ENCODE results near the gene OXLD1. TPM values are rescaled to one million over a fixed set of nuclear protein-coding genes. Genes with fewer than 3 reads are reported as not detected.

OXLD1 gene
- total RNA-seq, 6 donors from 2014 or later = 32.2 to 46.7 (median 38.5) TPM

DNA sequence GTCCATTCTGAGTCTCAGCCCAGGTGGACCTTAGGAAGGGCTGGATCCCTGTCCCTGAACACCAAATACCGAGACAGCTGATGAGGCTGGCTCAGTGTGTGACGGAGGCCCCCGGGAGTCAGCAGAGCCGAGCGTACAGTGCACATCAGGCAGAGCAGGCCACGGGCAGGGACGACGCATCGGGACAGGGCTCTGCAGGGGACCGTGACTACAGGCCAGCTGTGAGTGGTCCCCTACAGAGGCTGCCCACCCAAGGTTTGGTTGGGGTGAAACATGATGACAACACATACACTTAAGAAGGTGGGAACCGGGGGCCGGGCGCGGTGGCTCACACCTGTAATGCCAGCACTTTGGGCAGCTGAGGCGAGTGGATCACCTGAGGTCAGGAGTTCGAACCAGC is 6.5 kb upstream of the OXLD1 start:
- WGBS, 2 donors = 95 to 98% methylated on average over 6 to 12 of the region's 16 CpGs
- Histone ChIP-seq H3K4me3 (no peak overlapping the region), H3K27me3 (no peaks in the 10 kb centered on the region), H3K36me3 (peaks cover 14 to 58% (median 50%) of the 10 kb centered on the region in 4 donors), H3K4me1 (peaks cover under 1 to 9% (median 3%) of the 10 kb centered on the region in 4 donors), H3K9me3 (no peaks in the 10 kb centered on the region), H3K27ac (no peak overlapping the region)
- peak in 1 of 2 donors; percentile 7 for ATAC-seq (ENCODE audit: low FRiP score in 2 of 2)
- DNase-seq = peak in 1 of 2 donors; percentile 73
- TF ChIP-seq POLR2AphosphoS5 (IDR thresholded peaks at IDR 0.05) (no peak), POLR2A (IDR thresholded peaks at IDR 0.05) (no peak), EP300 (IDR thresholded peaks at IDR 0.05) (no peak)
- TF ChIP-seq, protein P1, sequence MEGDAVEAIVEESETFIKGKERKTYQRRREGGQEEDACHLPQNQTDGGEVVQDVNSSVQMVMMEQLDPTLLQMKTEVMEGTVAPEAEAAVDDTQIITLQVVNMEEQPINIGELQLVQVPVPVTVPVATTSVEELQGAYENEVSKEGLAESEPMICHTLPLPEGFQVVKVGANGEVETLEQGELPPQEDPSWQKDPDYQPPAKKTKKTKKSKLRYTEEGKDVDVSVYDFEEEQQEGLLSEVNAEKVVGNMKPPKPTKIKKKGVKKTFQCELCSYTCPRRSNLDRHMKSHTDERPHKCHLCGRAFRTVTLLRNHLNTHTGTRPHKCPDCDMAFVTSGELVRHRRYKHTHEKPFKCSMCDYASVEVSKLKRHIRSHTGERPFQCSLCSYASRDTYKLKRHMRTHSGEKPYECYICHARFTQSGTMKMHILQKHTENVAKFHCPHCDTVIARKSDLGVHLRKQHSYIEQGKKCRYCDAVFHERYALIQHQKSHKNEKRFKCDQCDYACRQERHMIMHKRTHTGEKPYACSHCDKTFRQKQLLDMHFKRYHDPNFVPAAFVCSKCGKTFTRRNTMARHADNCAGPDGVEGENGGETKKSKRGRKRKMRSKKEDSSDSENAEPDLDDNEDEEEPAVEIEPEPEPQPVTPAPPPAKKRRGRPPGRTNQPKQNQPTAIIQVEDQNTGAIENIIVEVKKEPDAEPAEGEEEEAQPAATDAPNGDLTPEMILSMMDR (IDR thresholded peaks at IDR 0.05) = no peak

DNA sequence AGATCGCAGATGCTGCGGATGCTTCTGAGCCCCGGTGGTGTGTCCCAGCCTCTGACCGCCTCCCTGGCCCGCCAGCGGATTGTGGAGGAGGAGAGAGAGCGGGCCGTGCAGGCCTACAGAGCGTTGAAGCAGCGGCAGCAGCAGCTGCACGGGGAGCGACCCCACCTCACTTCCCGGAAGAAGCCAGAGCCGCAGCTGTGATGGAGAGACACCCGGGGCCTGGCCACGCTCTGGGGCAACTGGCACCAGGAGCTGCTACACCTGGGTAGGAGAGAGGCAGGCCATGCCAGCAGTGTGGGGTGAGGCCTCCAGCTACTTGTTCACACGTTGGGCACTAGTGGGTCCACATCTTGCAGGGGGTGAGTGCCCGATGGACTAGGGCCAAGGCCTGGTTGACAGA is 6.1 kb upstream of the OXLD1 start:
- H3K9me3 ChIP-seq = no peaks in the 10 kb centered on the region
- WGBS, 2 donors = 90 to 94% methylated on average over 15 to 18 of the region's 18 CpGs
- peaks cover 14 to 58% (median 50%) of the 10 kb centered on the region in 4 donors for H3K36me3 ChIP-seq
- TF ChIP-seq EP300 (IDR thresholded peaks at IDR 0.05) (no peak), POLR2A (IDR thresholded peaks at IDR 0.05) (no peak), POLR2AphosphoS5 (IDR thresholded peaks at IDR 0.05) (no peak)
- TF ChIP-seq, protein P1 (IDR thresholded peaks at IDR 0.05) = no peak
- DNase-seq (peak in 1 of 2 donors; percentile 76), ATAC-seq (ENCODE audit: low FRiP score in 2 of 2) (peak in 1 of 2 donors; percentile 13)
- H3K4me1 ChIP-seq = peaks cover 5 to 13% (median 7%) of the 10 kb centered on the region in 4 donors
- no peaks in the 10 kb centered on the region for H3K27me3 ChIP-seq
- H3K4me3 ChIP-seq = no peak overlapping the region
- no peak overlapping the region for H3K27ac ChIP-seq

DNA sequence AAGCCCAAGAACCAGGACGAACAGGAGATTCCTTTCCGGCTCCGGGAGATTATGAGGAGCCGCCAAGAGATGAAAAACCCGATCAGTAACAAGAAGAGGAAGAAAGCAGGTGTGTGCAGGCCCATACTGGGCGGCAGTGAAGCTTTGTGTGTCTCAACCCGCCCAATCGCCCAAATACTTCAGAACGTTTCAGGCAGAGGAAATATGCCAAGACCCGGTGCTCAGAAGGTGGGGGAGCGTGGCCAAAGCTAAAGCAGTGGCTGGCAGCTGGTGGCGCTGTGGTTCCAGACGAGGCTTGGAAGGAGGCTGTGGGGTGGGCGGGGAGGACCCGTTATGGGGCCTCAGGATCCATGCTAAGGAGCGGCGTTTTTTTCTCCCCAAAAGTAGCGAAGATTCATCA is 1.3 kb upstream of the OXLD1 start:
- H3K4me3 ChIP-seq = peak overlapping the region in 2 of 4 donors; percentile 85 to 99
- no peaks in the 10 kb centered on the region for H3K27me3 ChIP-seq
- no peak for DNase-seq
- TF ChIP-seq, protein P1 (IDR thresholded peaks at IDR 0.05) = no peak
- TF ChIP-seq POLR2A (IDR thresholded peaks at IDR 0.05) (no peak), POLR2AphosphoS5 (IDR thresholded peaks at IDR 0.05) (no peak), EP300 (IDR thresholded peaks at IDR 0.05) (no peak)
- peaks cover 4 to 51% (median 35%) of the 10 kb centered on the region in 4 donors for H3K36me3 ChIP-seq
- no peak overlapping the region for H3K27ac ChIP-seq
- H3K4me1 ChIP-seq = peaks cover 18 to 33% (median 20%) of the 10 kb centered on the region in 4 donors
- no peak for ATAC-seq (ENCODE audit: low FRiP score in 2 of 2)
- WGBS, 2 donors = 76 to 84% methylated on average over 18 of the region's 18 CpGs
- H3K9me3 ChIP-seq = no peaks in the 10 kb centered on the region

DNA sequence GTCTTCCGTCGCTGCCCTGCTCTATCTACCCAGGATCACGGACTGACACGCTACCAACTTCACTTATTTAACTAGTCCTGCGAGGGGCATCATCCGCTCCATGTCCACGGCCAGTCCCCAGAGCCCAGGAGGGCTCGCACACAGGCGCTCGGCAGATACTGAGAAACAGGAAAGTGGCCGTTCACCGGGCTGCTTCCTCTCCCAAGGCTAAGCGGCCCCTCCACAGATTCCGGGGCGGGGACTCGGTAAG is 388 bp downstream of the OXLD1 start:
- Histone ChIP-seq H3K36me3 (peaks cover 0 to 34% (median 18%) of the 10 kb centered on the region in 4 donors), H3K27me3 (no peaks in the 10 kb centered on the region), H3K27ac (peak overlapping the region; percentile 91 to 95 (median 93)), H3K4me1 (peaks cover 18 to 33% (median 20%) of the 10 kb centered on the region in 4 donors), H3K9me3 (no peaks in the 10 kb centered on the region), H3K4me3 (peak overlapping the region; percentile 80 to 99 (median 90))
- no peak for TF ChIP-seq POLR2A (IDR thresholded peaks at IDR 0.05)
- TF ChIP-seq POLR2AphosphoS5 (IDR thresholded peaks at IDR 0.05) = no peak
- no peak for TF ChIP-seq EP300 (IDR thresholded peaks at IDR 0.05)
- TF ChIP-seq, protein P1 (IDR thresholded peaks at IDR 0.05) = no peak
- WGBS, 2 donors = 0 to 1% methylated on average over 12 to 16 of the region's 16 CpGs
- ATAC-seq (ENCODE audit: low FRiP score in 2 of 2) (peak in 1 of 2 donors; percentile 13), DNase-seq (no peak)
